Measurements from ENCODE around the gene PNPLA2.

PNPLA2 gene

DNA sequence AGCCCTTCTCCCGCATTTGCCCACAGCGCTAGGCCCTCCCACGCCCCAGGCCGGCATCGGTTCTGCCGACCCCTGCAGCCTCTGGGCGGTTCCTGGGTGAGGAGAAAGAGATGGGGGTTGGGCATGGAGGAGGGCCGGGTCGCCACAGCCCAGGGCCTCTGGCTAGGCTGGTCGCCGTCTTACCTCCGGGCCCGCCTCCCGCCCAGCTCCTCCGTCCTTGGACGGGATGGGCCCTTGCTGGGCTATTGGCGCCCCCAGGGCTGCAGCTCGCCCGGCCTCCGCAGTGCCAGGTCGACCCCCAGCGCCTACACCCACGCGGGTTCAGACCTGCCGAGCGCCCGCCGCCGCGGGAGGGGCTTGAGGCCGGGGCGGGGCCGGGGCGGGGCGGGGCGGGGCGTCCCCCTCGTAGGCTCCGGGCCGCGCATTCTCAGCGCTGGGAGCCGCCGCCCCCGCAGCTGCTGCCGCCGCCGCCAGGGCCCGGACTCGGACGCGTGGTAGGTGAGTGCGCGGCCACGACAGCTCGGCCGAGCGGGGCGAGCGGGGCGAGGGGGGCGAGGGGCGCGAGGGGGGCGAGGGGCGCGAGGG is 13.9 kb downstream of the PNPLA2 start, which contains the start of gene CD151:
CD151 (plus strand) TSS at position 424 of the 585 bp plus-strand sequence. CDS start 3,118 bp downstream, outside the sequence.
- DNase-seq: peak; percentile 74

GRCh38 chr11:833114-833791 is 14.5 kb downstream of the PNPLA2 start:
- DNase-seq: peak; percentile 58

GRCh38 chr11:833849-834311 is 15.2 kb downstream of the PNPLA2 start:
- no peak for DNase-seq

- DNase-seq: no peak
Observed at GRCh38 chr11:834371-835316, 15.9 kb downstream of the PNPLA2 start.

GRCh38 chr11:836274-836673 is 17.6 kb downstream of the PNPLA2 start:
- no peak for DNase-seq

- DNase-seq: no peak
Observed at GRCh38 chr11:836700-837099, 18.0 kb downstream of the PNPLA2 start.

- no peak for DNase-seq
Observed at GRCh38 chr11:837189-837989, 18.7 kb downstream of the PNPLA2 start.

DNA sequence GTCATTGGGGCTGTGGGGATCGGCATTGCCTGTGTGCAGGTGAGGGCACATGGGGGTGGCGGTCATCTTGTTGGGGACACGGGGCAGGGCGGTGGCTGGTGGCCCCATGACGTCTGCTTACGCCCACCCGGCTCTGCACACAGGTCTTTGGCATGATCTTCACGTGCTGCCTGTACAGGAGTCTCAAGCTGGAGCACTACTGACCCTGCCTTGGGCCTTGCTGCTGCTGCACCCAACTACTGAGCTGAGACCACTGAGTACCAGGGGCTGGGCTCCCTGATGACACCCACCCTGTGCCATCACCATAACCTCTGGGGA is 19.2 kb downstream of the PNPLA2 start:
- no peak for DNase-seq

GRCh38 chr11:838441-839279 is 19.9 kb downstream of the PNPLA2 start:
- DNase-seq: no peak

DNA sequence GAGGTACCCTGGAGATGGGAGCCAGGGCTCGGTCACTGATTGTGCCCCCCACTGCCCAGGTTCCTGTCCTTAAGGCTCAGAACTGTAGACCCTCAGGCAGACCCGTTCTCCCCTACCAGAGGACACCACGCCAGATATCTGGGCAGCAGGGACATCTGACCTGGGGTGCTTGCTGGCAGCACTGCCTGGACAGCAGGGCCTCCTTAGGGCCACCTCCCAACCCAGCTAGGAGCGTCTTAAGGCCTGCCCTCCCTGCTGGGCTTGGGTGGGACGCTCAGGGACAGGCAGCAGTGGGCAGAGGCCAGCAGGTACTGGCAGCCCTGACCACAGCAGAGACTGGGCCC is 20.5 kb downstream of the PNPLA2 start:
- no peak for DNase-seq

DNA sequence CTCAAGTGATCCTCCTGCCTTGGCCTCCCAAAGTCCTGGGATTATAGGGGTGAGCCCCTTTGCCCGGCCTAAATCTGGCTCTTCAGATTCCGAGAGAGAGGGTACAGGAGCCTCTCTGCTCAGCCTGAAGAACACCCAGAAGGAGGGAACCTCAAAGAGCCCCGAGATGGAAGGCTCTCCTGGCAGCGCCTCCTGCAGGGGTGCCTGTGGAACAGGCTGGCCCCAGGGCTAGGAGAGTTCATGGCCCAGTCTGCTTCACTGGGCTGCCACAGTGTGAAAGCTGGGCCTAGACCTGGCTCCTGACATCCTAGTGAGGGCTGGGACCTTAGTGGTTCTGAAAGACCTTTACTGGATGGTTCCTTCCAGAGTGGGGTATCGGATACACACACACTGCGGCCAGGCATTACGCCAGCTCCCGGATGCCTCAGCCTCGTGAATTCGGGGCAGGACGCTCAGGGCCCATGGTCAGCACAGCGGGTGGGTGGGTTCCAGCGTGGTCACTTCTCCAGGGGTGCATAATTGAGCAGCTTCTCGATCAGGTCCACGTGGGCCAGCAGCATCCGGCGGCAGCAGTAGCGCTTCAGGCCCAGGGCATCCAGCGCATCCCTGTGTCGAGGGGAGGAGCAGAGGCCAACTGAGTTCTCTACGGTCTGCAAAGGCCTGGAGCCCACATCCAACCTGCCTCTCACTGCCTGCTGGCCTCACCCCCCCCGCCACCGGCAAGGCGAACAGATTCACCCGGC is 21.3 kb downstream of the PNPLA2 start:
- DNase-seq: no peak

DNA sequence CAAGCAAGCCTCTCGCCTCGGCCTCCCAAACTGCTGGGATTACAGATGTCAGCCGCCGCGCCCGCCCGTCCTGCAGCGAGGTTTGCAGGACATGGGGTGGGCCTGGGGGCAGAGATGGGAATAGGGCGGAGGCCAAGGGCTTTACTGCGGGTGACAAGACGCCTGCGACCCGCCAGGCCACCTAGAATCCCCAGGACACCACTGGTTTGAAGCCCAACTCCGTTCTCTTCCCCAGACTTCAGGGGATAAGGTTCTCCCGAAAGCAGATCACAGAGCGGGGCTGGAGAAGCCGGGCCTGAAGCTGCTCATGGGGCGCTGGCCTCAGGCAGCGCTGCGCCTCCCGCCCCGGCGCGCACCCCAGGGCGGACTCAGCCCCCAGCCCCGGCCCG is 23.3 kb downstream of the PNPLA2 start:
- DNase-seq: no peak

GRCh38 chr11:842370-843002 is 23.8 kb downstream of the PNPLA2 start, which contains the start of the genes POLR2L and TSPAN4:
POLR2L (minus strand) TSS chr11:842529; CDS start chr11:842508, 21 bp downstream.
TSPAN4 (plus strand) TSS chr11:842852; CDS start chr11:850305, 7,453 bp downstream.
- DNase-seq: peak; percentile 93

- DNase-seq: no peak
Observed at GRCh38 chr11:843086-843734, 24.5 kb downstream of the PNPLA2 start.

GRCh38 chr11:843818-844692 is 25.3 kb downstream of the PNPLA2 start:
- no peak for DNase-seq

- DNase-seq: no peak
Observed at GRCh38 chr11:844693-845644, 26.3 kb downstream of the PNPLA2 start.

GRCh38 chr11:845872-846495 is 27.3 kb downstream of the PNPLA2 start:
- DNase-seq: no peak

Measured in stimulated activated CD4-positive, alpha-beta T cell treated with anti-CD3 and anti-CD28 coated beads, Interleukin-15, amount 100 ng/mL, for 24 hours (primary cell).